GM21529 (cell line): ENCODE measurements around the gene NCMAP.

Source experiments
- ATAC-seq: cut with Tn5 transposase; IDR thresholded peaks from one replicate; pipeline ENCODE4 v1.9.1; 2021; ENCODE audit not compliant: unreplicated experiment

NCMAP gene

DNA sequence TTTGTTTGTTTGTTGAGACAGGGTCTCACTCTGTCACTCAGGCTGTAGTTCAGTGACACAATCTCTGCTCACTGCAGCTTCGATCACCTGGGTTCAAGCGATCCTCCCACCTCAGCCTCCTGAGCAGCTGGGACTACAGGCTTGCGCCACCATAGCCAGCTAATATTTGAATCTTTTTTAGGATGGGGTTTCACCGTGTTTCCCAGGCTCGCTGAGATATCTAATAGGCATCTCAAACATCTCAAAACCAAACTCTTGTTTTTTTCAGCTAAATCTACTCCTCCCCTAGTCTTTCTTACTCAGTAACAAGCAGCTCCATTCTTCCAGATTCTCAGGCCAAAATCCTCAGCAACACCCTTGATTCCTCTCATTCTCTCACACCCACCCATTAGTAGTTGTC is 65.2 kb downstream of the NCMAP start:
- no peak for ATAC-seq

DNA sequence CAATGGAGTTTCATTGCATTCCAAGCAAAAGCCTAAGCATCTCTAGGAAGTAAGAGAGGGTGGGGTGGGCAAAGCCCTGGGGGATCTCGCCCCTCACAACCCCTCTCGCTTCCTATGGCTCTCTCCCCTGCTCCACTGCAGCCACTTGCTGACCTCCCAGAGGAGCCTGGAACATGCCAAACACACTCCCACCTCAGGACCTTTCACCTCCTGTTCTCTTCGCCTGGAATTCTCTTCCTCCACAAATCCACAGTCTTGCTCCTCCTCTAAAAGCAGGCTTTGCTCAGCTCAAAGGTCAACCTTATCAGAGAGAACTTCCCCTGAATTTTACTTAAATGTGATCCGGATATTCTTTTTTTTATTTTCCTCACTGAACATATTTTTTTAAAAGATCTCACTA is 66.3 kb downstream of the NCMAP start:
- no peak for ATAC-seq

DNA sequence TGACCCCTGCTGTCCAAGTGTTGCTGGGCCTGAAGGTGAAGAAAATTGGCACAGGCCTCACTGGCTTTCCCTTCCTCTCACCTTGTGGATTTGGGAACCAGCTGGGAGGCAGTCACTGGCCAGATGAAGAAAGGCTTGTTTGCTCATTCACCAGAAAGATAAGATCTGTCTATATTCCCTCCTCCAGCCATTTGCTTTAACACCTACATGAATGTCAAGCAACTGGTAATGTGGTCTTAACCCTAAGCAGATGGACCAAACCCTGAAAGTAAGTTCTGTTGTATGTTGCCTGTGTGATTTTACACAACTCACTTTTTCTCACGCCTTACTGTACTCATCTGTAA is 76.9 kb downstream of the NCMAP start:
- ATAC-seq: no peak

DNA sequence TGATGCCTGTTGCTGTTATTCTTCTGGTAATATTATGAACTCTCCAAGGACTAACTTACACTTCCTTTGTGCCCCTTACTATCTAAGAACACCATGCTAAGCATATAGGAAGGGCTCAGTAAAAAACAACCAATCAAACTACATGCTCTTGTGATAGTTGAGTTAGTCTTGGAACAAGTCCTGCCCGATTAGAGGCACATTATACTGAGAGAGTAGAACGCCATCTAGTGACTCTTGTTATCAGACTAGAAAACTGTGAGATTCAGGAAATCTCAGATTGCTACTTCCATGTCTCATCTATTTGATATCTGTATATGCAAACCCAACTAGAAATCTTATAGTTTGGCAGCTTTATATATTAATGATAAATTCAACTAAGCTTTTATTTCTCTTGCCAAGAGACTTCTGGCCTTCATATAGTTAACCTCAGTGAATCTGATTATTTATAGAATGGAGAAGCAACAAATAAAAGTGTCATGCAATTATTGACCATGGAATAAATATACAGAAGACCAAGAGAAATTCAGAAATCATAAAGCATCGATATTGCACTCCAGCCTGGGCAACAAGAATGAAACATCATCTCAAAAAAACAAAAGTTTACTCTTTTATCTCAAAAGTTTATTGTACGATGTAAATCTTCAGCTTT is 79.4 kb downstream of the NCMAP start:
- no peak for ATAC-seq

DNA sequence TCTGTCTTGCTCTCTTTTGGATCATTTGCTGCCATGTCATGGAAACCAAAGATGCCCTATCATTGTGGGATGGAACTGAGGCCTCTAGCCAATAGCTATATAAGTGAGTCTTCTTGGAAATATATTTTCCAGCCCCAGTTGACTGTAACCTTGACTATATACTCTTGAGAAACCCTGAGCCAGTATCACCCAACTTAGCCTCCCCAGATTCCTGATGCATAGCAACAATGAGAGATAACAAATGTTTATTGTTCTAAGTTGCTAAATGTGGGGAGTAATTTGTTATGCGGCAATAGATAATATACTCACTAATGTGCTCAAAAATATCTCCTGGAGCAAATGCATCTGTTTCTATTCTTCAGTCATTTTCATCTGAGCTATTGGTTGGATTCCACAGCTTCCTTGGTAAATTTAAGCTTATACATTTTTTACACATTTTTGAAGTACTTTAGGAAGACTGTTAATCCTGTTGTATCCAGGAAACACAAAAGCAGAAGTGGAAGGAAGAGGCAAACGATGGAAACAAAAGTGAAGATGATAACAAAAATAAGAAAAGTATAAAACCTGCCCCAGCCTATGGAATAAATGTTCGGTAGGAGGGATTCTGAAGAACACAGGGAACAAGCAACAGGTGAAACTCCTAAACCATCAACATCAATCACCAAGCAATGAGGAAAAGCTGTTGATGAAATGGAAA is 80.9 kb downstream of the NCMAP start:
- ATAC-seq: no peak

DNA sequence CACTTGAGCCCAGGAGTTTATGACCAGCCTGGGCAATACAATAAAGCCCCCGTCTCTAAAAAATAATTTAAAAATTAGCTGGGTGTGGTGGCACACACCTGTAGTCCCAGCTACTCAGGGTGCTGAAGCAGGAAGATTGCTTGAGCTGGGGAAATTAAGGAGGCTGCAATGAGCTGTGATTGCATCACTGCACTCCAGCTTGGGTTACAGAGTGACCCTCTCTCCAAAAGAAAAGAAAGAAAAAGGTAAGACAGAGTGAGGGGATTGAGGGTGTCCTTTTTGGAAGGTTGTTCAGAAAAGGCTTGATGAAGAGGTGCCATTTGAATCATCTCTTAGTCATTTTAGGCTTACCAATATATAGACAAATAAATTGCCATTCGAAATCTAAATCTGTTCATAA is 83.2 kb downstream of the NCMAP start:
- no peak for ATAC-seq

DNA sequence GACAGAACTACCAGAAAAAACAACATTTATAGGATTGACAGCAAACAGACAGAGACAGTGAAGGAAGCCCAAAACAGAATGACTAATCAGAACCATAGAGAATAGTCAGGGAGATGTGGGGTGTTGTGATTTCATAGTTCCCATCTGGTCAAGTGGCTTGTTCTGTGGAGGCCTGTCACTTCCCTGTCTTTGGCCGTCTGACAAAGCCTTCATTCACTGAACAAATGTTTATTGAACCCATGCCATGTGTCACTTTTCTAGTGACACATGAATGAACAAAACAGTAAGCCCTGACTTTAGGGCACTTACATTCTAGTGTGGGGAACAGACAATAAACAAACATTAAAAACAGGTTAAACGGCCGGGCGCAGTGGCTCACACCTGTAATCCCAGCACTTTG is 84.0 kb downstream of the NCMAP start:
- ATAC-seq: no peak

DNA sequence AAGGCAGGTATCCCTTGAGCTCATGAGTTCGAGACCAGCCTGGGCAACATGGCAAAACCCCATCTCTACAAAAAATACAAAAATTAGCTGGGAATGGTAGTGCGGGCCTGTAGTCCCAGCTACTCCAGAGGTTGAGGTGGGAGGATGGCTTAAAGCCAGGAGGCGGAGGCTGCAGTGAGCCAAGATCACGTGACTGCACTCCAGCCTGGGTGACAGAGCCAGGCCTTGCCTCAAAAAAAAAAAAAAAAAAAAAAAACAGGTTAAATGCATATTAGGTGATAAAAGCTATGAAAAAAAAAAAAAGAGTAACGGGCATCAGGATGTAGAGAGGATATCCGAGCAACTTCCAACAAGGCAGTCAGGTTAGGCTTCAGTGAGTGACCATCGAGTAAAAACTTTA is 84.4 kb downstream of the NCMAP start:
- ATAC-seq: no peak

DNA sequence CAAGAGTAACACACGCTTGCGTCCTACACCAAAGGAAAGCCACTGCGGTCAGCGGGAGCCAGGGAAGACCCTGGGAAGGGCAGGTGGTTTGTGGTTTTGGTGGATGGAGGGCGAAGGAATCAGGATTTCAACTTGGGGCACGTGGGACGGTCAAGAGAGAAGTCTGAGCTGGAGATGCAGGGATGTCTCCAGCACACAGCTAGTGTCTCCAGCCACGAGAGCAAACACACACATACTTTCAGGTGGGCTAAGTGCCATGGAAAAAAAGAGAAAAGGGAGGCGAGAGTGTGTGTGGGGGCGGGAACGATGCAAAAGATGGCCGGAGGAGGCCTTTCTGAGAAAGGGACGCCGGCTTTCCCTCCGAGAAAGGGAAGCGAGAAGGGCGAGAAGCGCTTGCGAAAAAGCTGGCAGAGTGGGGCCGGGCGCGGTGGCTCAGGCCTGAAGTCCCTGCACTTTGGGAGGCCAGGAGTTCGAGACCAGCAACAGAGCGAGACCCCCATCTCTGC is 85.8 kb downstream of the NCMAP start:
- no peak for ATAC-seq

DNA sequence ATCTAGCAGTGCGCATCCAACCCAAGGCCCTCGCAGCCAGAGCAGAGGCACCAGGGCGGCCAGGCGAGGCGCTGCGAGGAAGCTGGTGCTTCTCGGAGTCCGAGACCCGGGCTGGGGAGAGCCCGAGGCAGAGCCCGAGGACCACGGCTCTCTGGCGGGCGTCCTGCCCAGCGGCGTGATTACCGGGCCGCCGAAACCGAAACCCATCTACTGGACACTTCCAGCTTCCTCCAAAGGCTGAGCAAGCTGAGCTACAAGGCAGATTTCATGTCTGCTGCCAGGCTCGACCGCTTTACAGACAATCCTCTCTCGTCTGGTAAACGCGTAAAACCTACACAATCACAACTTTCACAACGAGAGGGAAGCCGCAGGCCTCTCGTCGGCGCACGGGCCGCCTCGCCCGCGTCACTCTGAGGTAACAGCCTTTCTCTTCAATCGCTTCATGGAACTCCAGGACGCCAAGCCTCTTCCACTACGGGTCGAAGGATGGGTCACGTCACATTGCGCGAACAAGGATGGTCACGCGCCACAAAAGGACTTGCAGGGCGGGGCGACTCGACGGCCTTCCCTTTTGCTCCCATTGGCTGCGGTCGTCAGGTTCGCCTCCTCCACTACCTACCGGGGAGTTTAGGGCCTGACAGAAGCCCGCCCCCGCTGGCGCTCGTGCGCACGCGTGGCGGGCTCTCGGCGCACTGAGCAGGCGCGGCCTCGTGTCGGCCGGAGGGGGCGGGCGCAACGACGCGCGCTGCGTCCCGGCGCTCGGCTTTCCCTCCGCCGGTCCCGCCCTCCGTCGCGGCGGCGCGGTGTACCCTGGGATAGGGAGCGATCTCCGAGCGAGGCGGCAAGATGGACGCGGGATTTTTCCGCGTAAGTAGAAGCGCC is 86.8 kb downstream of the NCMAP start, which contains the start of gene SRRM1:
TSS of gene SRRM1 (plus strand) at position 822 of the 882 bp plus-strand sequence. CDS start at position 847, 25 bp downstream.
- ATAC-seq: peak; percentile 89

DNA sequence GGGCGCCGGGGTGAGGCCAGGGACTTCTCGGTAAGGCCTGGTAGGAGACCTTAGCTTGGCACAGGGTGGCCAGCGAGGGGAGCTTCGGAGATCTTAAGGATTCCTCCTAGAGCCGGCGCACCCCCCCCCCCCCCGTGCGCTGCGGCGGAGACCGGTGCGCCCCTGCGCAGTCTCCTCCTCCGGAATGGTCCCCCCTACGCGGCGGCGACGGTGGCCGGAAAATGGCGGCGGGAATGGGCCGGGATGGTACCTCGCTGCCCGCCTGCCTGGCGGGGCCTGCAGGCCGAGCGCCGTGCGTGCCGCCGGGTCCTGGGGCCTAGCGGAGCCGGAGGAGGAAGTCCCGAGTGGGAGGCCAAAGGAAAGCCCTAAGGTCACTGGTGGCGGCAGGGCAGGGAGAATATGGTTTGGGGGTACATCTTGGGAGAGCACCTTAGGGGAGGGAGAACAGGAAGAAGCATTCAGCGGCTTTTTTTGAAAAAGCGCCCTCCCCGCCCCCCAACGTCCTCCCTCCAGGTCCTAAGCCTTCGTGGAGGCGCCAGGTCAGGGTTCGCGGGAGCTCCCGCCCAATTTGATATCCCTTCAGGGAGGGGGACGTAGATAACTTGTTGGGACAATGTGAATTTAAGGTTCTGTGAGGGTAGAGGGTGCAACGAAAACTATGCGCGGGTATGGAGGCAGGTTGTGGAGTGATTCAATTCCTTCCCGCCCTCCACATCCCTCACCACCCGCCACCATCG is 87.6 kb downstream of the NCMAP start:
- peak; percentile 25 for ATAC-seq

DNA sequence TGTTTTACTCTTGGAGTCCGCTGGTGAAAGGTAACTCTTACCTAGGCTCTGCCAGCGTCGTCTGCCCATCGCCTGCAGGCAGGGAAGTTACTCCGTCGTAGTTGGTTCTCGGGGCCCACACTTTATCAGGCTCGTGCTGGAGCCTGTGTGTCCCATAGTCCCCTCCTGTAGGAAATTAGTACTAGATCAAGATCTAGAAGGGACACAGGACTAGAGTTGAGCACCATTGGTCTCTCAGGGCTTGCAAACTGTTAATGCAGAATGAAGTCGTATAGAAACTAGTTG is 88.2 kb downstream of the NCMAP start:
- no peak for ATAC-seq

DNA sequence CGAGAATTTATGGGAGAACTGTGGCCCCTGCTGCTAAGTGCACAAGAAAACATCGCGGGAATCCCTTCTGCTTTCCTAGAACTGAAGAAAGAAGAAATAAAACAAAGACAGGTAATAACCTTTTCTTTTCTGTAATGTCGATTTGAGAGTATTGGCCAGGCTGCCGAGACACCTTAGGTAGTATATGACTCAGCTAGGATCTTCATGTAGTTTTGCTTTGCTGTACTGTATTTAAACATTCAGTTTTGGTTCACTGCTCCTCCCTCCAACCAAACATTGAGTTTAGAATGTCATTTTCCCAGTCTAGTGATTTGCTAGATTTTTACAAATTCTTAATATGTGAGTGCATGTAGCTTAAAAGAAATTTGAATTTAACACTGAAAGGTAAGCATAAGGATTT is 93.0 kb downstream of the NCMAP start:
- no peak for ATAC-seq

DNA sequence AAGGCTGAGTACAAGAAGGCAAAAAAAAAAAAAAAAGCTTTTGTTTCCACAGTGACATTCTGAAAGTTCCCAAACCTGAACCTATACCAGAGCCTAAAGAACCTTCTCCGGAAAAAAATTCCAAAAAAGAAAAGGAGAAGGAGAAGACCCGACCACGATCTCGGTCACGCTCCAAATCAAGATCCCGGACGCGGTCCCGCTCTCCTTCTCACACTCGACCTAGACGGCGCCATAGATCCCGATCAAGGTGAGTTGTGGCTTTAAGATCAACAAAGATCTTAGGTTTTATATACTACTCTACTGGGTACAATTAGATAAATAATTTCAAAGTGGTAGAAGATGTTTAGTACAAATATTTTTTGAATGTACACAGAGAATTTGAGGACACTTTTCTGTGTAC is 96.5 kb downstream of the NCMAP start:
- no peak for ATAC-seq

DNA sequence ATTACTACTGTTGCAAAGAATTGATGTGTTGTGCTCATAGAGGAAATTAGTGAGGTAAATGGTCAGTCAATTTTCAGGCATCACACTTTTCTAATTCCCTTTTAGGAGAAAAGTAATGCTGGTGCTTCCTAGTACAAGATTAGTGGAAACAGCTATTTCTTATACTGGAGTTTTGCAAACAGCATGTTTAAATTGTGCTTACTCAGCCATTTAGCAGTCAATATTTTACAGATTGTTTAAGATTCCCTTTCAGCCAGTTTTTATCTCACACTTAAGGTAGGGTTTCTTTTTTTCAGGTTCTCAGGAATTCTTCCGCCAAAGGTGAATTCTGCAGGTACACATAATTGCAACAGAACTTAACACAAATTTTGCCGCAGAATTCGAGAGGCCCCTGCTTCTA is 98.1 kb downstream of the NCMAP start:
- no peak for ATAC-seq

DNA sequence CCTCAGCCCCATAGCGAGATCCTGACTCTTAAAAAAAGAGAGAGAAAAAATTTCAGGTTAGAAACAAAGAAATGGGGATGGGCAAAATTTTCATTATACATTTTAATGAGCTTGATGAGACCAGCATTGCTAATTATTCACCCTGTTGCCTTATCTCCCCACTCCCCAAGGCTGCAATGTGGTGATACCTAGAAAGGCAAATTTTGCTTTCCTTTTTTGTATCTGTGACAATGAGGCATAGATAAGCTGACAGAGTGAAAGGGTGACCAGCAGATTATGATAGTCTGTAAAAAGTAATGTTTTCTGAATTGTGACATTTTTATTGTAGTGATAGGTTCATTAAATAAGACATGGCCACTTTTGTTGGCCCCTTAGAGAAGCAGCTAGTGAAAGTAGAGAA is 100.2 kb downstream of the NCMAP start:
- no peak for ATAC-seq

DNA sequence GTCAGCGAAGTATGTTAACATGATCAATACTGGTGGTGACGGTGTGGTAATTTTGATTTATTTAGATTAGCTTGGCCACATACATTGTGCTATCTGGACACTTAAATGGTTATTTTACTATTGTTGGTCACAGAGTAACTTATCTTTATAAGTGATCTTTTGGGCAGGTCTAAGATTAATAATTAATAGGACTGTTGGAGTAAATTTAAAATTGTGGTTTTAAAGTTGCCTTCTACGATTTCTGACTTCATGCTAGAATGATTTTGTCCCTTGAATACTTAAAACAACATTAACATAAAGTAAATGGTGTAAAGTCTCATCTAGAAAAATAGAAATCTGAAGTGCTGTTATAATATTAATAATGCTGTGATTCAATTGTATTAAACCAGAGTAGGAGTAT is 101.9 kb downstream of the NCMAP start:
- ATAC-seq: no peak
